GM12891 (cell line): ENCODE results near the gene FAM229A.

Source experiments
- POLR2AphosphoS5 ChIP-seq: IDR thresholded peaks from 2 replicates; pipeline ENCODE4 v1.6.1; 2011; ENCODE audit warnings: low read depth, low read length, control low read depth
- TAF1 ChIP-seq: IDR thresholded peaks from 2 replicates; pipeline ENCODE4 v1.6.1; 2011; ENCODE audit warnings: low read depth, low read length, control low read depth

GRCh38 chr1:32351399-32352238 is 10.7 kb downstream of the FAM229A start:
- TF ChIP-seq POLR2AphosphoS5 = no peak
- TF ChIP-seq TAF1 = no peak
